K562 (cell line): ENCODE measurements around the gene FBXO46. TPM values are rescaled to one million over a fixed set of nuclear protein-coding genes. Genes with fewer than 3 reads are reported as not detected.
A peak's percentile ranks its signal among the peaks of the same experiment; 100 is the strongest.

Source experiments
- ATAC-seq: fragments of 200-7000 bp; cut with Tn5 transposase; 3 replicates; pipeline ENCODE4 v1.9.1; 2020; ENCODE audit warnings: moderate library complexity
- BruUV-seq: library from RNA; stranded (reverse); fragments of 400-500 nt; replicated peaks from 2 replicates; lab custom pipeline; 2021; lab: Mats Ljungman, UMichigan
- CTCF ChIA-PET: fragments of 300-600 bp; formaldehyde crosslinking; extraction: SDS; loops from one replicate; lab custom pipeline; 2021; ENCODE audit warnings: low intra/inter-chr PET ratio; lab: Yijun Ruan, JAX
- POLR2A ChIA-PET: fragments of 300-600, 350-650 bp; sonication (Branson Sonifier 250); formaldehyde crosslinking; extraction: SDS; loops from one replicate; lab custom pipeline; 2021; ENCODE audit warnings: antibody characterized with exemption, inconsistent platforms; lab: Yijun Ruan, JAX
- DNase-seq, 4 experiments: peaks; one replicate each; pipeline versions ENCODE4 v3.0.0 to v3.0.0-alpha.2; 2011 to 2018; ENCODE audit warnings: low spot score in 3 of 4, mixed read lengths in 3 of 4; ENCODE audit errors: extremely low read depth in 1 of 4
- FAIRE-seq: peaks from 2 replicates; lab custom pipeline; 2011; peaks lifted over from hg19 to GRCh38; lab: Jason Lieb, UNC
- H2AFZ ChIP-seq: 2 replicates; pipeline ENCODE4 v1.6.0; 2011; ENCODE audit warnings: low read depth, low read length, control low read depth, inconsistent platforms
- H3K27ac ChIP-seq: fragments of 200-600 bp; 3 replicates; pipeline ENCODE4 v1.8.0; 2011; ENCODE audit warnings: low read depth, mild to moderate bottlenecking, control low read depth, inconsistent platforms, low read length, moderate library complexity, mixed read lengths; ENCODE audit errors: extremely low read depth
- H3K27me3 ChIP-seq, 2 experiments: fragments of 300-600 bp in 1 of 2; 2 replicates in 1 of 2; 3 replicates in 1 of 2; pipeline versions ENCODE4 v1.6.0 to v1.8.0; 2011; ENCODE audit warnings: inconsistent platforms in 2 of 2, low read length in 2 of 2, mild to moderate bottlenecking in 1 of 2, mixed read lengths in 1 of 2, moderate library complexity in 1 of 2; ENCODE audit not compliant: control insufficient read depth in 2 of 2, insufficient read depth in 2 of 2
- H3K36me3 ChIP-seq: fragments of 300-600 bp; 3 replicates; pipeline ENCODE4 v1.8.0; 2011; ENCODE audit warnings: mild to moderate bottlenecking, low read length, inconsistent platforms; ENCODE audit not compliant: control insufficient read depth, insufficient read depth
- H3K4me1 ChIP-seq, 2 experiments: fragments of 200-600 bp in 1 of 2; replicated peaks in 1 of 2; 2 replicates in 1 of 2; 3 replicates in 1 of 2; pipeline versions ENCODE4 v1.5.1 to v1.8.0; 2011; ENCODE audit warnings: inconsistent platforms in 2 of 2, low read length in 2 of 2, mild to moderate bottlenecking in 1 of 2, mixed read lengths in 1 of 2, moderate library complexity in 1 of 2; ENCODE audit not compliant: control insufficient read depth in 2 of 2, insufficient read depth in 2 of 2
- H3K4me2 ChIP-seq: 2 replicates; pipeline ENCODE4 v1.6.1; 2011; ENCODE audit warnings: low read length, control low read depth, inconsistent platforms, mixed read lengths; ENCODE audit not compliant: insufficient read depth
- H3K4me3 ChIP-seq: fragments of 200-600 bp; sonication (generic), shearing (Covaris generic); 2 replicates; pipeline ENCODE4 v1.5.1; 2016; ENCODE audit warnings: control low read depth, inconsistent platforms
- H3K79me2 ChIP-seq: fragments of 200-600 bp; 3 replicates; pipeline ENCODE4 v1.8.0; 2011; ENCODE audit warnings: low read length, inconsistent platforms; ENCODE audit not compliant: control insufficient read depth, insufficient read depth
- H3K9ac ChIP-seq, 2 experiments: 2 replicates each; pipeline versions ENCODE4 v1.6.0 to v1.6.1; 2011; ENCODE audit warnings: low read depth in 2 of 2, low read length in 2 of 2, control low read depth in 1 of 2, inconsistent platforms in 1 of 2, mild to moderate bottlenecking in 1 of 2, mixed read lengths in 1 of 2; ENCODE audit not compliant: insufficient read depth in 1 of 2
- H3K9me1 ChIP-seq: one replicate; pipeline ENCODE4 v1.6.0; 2011; ENCODE audit warnings: inconsistent platforms, mild to moderate bottlenecking, low read length, moderate library complexity; ENCODE audit not compliant: control insufficient read depth, insufficient read depth
- H3K9me3 ChIP-seq: replicated peaks from 2 replicates; pipeline ENCODE4 v1.5.1; 2011; ENCODE audit warnings: low read depth, low read length, inconsistent platforms; ENCODE audit not compliant: control insufficient read depth, insufficient read depth
- H4K20me1 ChIP-seq: replicated peaks from 2 replicates; pipeline ENCODE4 v1.6.1; 2011; ENCODE audit warnings: low read length, inconsistent platforms, mixed read lengths; ENCODE audit not compliant: control insufficient read depth, insufficient read depth
- ARNT ChIP-seq, 2 experiments: fragments of 450-650 bp; IDR thresholded peaks; 2 replicates each; pipeline ENCODE4 v1.6.1; 2016; ENCODE audit warnings: mild to moderate bottlenecking in 1 of 2
- CCAR2 ChIP-seq: fragments of 200-400 bp; formaldehyde crosslinking; IDR thresholded peaks from 2 replicates; pipeline ENCODE4 v1.6.1; 2017; ENCODE audit warnings: mild to moderate bottlenecking, low read depth, low read length
- GABPB1 ChIP-seq: sonication (generic); formaldehyde crosslinking; IDR thresholded peaks from 2 replicates; pipeline ENCODE4 v1.8.0; 2022; ENCODE audit warnings: mild to moderate bottlenecking, missing genetic modification reagents
- HDGF ChIP-seq: fragments of 450-650 bp; IDR thresholded peaks from 2 replicates; pipeline ENCODE4 v1.6.1; 2016
- HOXB6 ChIP-seq: fragments of 250-450 bp; sonication (Bioruptor Pico); IDR thresholded peaks from 2 replicates; pipeline ENCODE4 v1.5.1; 2022; ENCODE audit warnings: mild to moderate bottlenecking, borderline replicate concordance
- KDM5B ChIP-seq: fragments of 200-600 bp; sonication (generic); IDR thresholded peaks from 2 replicates; pipeline ENCODE4 v1.6.1; 2012; ENCODE audit warnings: low read depth, mild to moderate bottlenecking, moderate library complexity, low read length, control low read depth, inconsistent platforms; ENCODE audit not compliant: insufficient replicate concordance
- POLR2AphosphoS5 ChIP-seq: IDR thresholded peaks from 2 replicates; pipeline ENCODE4 v1.6.1; 2011; ENCODE audit warnings: mild to moderate bottlenecking, low read depth, low read length, moderate library complexity; ENCODE audit not compliant: control insufficient read depth, insufficient read depth
- TEAD1 ChIP-seq, 2 experiments: fragments of 450-650 bp in 1 of 2; sonication (generic) in 1 of 2; formaldehyde crosslinking; IDR thresholded peaks; 2 replicates each; pipeline versions ENCODE4 v1.4.0 to v1.8.0; 2020 to 2022; ENCODE audit warnings: mild to moderate bottlenecking in 2 of 2, missing genetic modification reagents in 1 of 2
- WGBS: fragments of 100-300 bp; shearing (Covaris generic); methylation state at CpG from one replicate; pipeline ENCODE4 v1.1.6; 2016; ENCODE audit warnings: low coverage, mixed read lengths; ENCODE audit not compliant: insufficient coverage; ENCODE audit errors: missing lambda C conversion rate; 5-methylcytosine and 5-hydroxymethylcytosine counted together
- in situ Hi-C: fragments of 300-500 bp; cut with MboI; formaldehyde crosslinking; loops from 4 replicates; pipeline ENCODE4 v1.15.0; 2018; ENCODE audit warnings: inconsistent platforms, mixed read lengths
- intact Hi-C: fragments of 100-400 bp; cut with micrococcal nuclease; formaldehyde crosslinking; loops from 2 replicates; pipeline ENCODE4 v1.14.2; 2022
- polyA plus RNA-seq, 8 experiments: library from polyadenylated mRNA; depleted of rRNA in 4 of 8; stranded (reverse) in 5 of 8; unstranded in 3 of 8; fragments of >200 nt; fragmentation: Nextera tagmentation in 2 of 8; fragmentation: Illumina TruSeq in 1 of 8; extraction: Ambion mirVana in 2 of 8; extraction: Trizol in 1 of 8; gene quantifications; 2 replicates each; pipeline versions ENCODE4 v1.2.1 to v1.2.3, GENCODE V29; 2011 to 2014; ENCODE audit warnings: inconsistent platforms in 1 of 8, missing spikeins in 1 of 8
- total RNA-seq, 7 experiments: library from RNA; depleted of rRNA in 6 of 7; stranded (reverse); fragments of >200 nt in 6 of 7; fragmentation: Illumina TruSeq in 2 of 7; extraction: Trizol in 2 of 7; gene quantifications; 2 replicates each; pipeline versions ENCODE4 v1.2.1 to v1.2.3, GENCODE V29; 2011 to 2021; ENCODE audit warnings: low replicate concordance in 1 of 7
- TF ChIP-seq, protein P1 (sequence below), 3 experiments: fragments of 200-800 bp in 1 of 3; sonication (Bioruptor generic) in 1 of 3; sonication (generic) in 1 of 3; formaldehyde crosslinking in 1 of 3; IDR thresholded peaks; 2 replicates each; pipeline versions ENCODE4 v1.6.1 to v1.8.0; 2016 to 2022; ENCODE audit warnings: mild to moderate bottlenecking in 2 of 3, missing compliant biosample characterization in 2 of 3, missing genetic modification characterization in 2 of 3, missing genetic modification reagents in 1 of 3
- TF ChIP-seq, protein P2 (sequence below): fragments of 200-800 bp; sonication (Bioruptor generic); IDR thresholded peaks from 2 replicates; pipeline ENCODE4 v1.6.1; 2017; ENCODE audit warnings: missing genetic modification characterization, missing compliant biosample characterization
- TF ChIP-seq, protein P3 (sequence below): sonication (generic); formaldehyde crosslinking; IDR thresholded peaks from 2 replicates; pipeline ENCODE4 v1.8.0; 2022; ENCODE audit warnings: mild to moderate bottlenecking, low read depth, missing genetic modification reagents
- TF ChIP-seq, protein P4 (sequence below): sonication (generic); formaldehyde crosslinking; IDR thresholded peaks from 2 replicates; pipeline ENCODE4 v1.9.0; 2022; ENCODE audit warnings: mild to moderate bottlenecking, missing genetic modification reagents
- TF ChIP-seq, protein P5 (sequence below), 2 experiments: fragments of 200-800 bp in 1 of 2; sonication (Bioruptor generic) in 1 of 2; sonication (generic) in 1 of 2; formaldehyde crosslinking in 1 of 2; IDR thresholded peaks in 1 of 2; conservative IDR thresholded peaks in 1 of 2; 2 replicates each; pipeline versions ENCODE4 v1.5.0 to v1.6.1; 2016 to 2020; ENCODE audit warnings: missing compliant biosample characterization in 1 of 2, missing genetic modification characterization in 1 of 2, missing genetic modification reagents in 1 of 2

FBXO46 gene
- total and polyA plus RNA-seq, 9 of the 15 experiments (the other 6 are each of a cell fraction or from before 2014, with no cell fraction given): 1.5 to 36.1 (median 7.3) TPM

DNA sequence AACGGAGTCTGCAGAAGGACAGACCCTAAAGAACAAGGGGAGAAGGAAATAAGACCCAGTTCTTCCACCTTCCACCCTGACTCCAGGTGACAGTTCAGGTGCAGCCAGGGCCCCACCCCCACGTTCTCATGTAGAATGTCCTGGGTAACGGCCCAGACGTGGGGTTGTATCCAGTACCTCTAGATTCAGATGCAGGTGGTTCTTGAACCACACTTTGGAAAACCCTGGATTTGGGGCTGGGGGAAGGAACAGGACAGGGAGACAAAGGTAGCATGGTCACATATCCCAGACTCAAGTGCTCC, 49.4 kb upstream of the FBXO46 start:
- H3K9me3 ChIP-seq: no peaks in the 10 kb centered on the region
- no TSS peak for BruUV-seq
- FAIRE-seq: peak; percentile 83
- no peaks in the 10 kb centered on the region for H3K79me2 ChIP-seq
- H4K20me1 ChIP-seq: peaks cover 10% of the 10 kb centered on the region; the same call in 1 of the 2 replicates
- intact Hi-C loops: no loop called here
- no peaks in the 10 kb centered on the region for H3K27me3 ChIP-seq
- POLR2A ChIA-PET: interaction anchor here (7.7 kb wide), 1 partner anchor 9 kb away, joined by 70 read pairs; the partner anchor contains the start of gene SIX5
- H3K36me3 ChIP-seq: peaks cover 18% of the 10 kb centered on the region; the same call in 2 of the 3 replicates
- peaks cover 9% of the 10 kb centered on the region for H3K9me1 ChIP-seq
- WGBS: 29% methylated on average over 4 of the region's 4 CpGs
- in situ Hi-C loops: no loop called here
- H3K4me3 ChIP-seq: no peak overlapping the region
- peak overlapping the region; percentile 62 to 84; a peak in 2 of 4 replicates for H3K9ac ChIP-seq
- peak overlapping the region; percentile 60; the same call in 2 of the 3 replicates for H3K27ac ChIP-seq
- CTCF ChIA-PET: no interaction called here
- DNase-seq: no peak
- TF ChIP-seq TEAD1 (CRISPR knock-in tag; IDR thresholded peaks at IDR 0.05) (0 out of 4 replicates have a peak, but pooled peaks of 1 of the 2 experiments have one; percentile 7), GABPB1 (peak; percentile 36; the same call in 1 of the 2 replicates), KDM5B (peak; percentile 7), POLR2AphosphoS5 (0 out of 2 replicates have a peak, but pooled peaks have one; percentile 4), HDGF (no peak), HOXB6 (CRISPR knock-in tag) (no peak), ARNT (IDR thresholded peaks at IDR 0.05) (no peak), CCAR2 (no peak)
- TF ChIP-seq, protein P1, sequence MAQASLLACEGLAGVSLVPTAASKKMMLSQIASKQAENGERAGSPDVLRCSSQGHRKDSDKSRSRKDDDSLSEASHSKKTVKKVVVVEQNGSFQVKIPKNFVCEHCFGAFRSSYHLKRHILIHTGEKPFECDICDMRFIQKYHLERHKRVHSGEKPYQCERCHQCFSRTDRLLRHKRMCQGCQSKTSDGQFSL (CRISPR knock-in tag; IDR thresholded peaks at IDR 0.05): peak; percentile 7; the same call in 1 of the 2 replicates
- TF ChIP-seq, protein P1 (tag; IDR thresholded peaks at IDR 0.05): no peak
- TF ChIP-seq, protein P2, sequence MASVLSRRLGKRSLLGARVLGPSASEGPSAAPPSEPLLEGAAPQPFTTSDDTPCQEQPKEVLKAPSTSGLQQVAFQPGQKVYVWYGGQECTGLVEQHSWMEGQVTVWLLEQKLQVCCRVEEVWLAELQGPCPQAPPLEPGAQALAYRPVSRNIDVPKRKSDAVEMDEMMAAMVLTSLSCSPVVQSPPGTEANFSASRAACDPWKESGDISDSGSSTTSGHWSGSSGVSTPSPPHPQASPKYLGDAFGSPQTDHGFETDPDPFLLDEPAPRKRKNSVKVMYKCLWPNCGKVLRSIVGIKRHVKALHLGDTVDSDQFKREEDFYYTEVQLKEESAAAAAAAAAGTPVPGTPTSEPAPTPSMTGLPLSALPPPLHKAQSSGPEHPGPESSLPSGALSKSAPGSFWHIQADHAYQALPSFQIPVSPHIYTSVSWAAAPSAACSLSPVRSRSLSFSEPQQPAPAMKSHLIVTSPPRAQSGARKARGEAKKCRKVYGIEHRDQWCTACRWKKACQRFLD: peak; percentile 47; the same call in 1 of the 2 replicates
- TF ChIP-seq, protein P3, sequence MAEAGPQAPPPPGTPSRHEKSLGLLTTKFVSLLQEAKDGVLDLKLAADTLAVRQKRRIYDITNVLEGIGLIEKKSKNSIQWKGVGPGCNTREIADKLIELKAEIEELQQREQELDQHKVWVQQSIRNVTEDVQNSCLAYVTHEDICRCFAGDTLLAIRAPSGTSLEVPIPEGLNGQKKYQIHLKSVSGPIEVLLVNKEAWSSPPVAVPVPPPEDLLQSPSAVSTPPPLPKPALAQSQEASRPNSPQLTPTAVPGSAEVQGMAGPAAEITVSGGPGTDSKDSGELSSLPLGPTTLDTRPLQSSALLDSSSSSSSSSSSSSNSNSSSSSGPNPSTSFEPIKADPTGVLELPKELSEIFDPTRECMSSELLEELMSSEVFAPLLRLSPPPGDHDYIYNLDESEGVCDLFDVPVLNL (CRISPR knock-in tag): no peak
- TF ChIP-seq, protein P4, sequence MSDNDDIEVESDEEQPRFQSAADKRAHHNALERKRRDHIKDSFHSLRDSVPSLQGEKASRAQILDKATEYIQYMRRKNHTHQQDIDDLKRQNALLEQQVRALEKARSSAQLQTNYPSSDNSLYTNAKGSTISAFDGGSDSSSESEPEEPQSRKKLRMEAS (CRISPR knock-in tag): no peak
- TF ChIP-seq, protein P5, sequence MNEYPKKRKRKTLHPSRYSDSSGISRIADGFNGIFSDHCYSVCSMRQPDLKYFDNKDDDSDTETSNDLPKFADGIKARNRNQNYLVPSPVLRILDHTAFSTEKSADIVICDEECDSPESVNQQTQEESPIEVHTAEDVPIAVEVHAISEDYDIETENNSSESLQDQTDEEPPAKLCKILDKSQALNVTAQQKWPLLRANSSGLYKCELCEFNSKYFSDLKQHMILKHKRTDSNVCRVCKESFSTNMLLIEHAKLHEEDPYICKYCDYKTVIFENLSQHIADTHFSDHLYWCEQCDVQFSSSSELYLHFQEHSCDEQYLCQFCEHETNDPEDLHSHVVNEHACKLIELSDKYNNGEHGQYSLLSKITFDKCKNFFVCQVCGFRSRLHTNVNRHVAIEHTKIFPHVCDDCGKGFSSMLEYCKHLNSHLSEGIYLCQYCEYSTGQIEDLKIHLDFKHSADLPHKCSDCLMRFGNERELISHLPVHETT (CRISPR knock-in tag; conservative IDR thresholded peaks at IDR 0.05 in 1 of 2, IDR thresholded peaks at IDR 0.05 in 1 of 2): no peak
- TF ChIP-seq, all 486 proteins: peak for 6
- H2AFZ ChIP-seq: no peak overlapping the region
- peak overlapping the region; percentile 80 for H3K4me2 ChIP-seq
- peaks cover 16 to 64% of the 10 kb centered on the region in 2 experiments for H3K4me1 ChIP-seq
- no peak for ATAC-seq
